Muscle of arm (tissue), 12 donors: ENCODE data around the gene PVR. TPM values are rescaled to one million over a fixed set of nuclear protein-coding genes. Genes with fewer than 3 reads are reported as not detected.
"Not testable (repeated sequence)": the region's sequence is repeated elsewhere in the genome, so short reads cannot be mapped to it uniquely, and the experiment has no call there.

ENCODE experiments used
- DNase-seq: peaks from one replicate; pipeline ENCODE4 v3.0.0-alpha.2; 2013
- polyA plus RNA-seq, 12 donors: library from polyadenylated mRNA; unstranded; fragments of 120-200 nt; gene quantifications; one replicate each; pipeline ENCODE4 v1.2.1, GENCODE V29; 2013; ENCODE audit not compliant: insufficient read length in 12 of 12

Gene PVR
- polyA plus RNA-seq, 12 donors = 19.4 to 28.7 (median 21.1) TPM; not detected in 1

DNA sequence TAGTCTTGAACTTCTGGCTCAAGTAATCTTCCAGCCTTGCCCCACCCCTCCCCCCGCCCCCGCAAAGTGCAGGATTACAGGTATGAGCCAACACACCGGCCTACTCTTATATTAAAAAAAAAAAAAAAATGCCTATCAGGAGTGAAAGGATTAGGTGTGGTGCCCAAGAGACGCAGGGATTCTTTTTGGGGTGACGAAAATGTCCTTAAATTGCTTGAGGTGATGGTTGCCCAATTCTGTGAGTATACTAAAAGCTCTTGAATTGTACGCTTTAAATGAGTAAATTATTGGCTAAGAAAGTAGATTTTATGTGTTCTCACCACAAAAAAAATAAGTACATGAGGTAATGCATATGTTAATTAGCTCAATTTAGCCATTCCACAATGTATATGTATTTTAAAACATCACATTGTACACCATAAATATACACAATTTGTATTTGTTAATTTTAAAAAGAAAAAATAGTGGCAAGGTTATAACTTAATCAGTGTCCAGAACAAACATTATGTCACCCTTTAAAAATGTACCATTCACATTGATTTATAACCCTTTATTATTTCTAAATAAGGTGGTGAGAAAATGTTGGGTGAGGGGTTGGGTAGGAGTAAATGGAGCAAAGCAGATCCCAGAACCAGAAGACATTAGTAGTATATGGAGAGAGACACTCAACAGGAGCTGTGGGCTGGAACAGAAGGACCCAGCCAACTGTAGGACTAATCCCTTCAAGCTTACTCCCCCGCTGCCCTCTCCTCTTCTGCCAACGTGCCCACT lies 26.4 kb upstream of the PVR start:
- no peak for DNase-seq

DNA sequence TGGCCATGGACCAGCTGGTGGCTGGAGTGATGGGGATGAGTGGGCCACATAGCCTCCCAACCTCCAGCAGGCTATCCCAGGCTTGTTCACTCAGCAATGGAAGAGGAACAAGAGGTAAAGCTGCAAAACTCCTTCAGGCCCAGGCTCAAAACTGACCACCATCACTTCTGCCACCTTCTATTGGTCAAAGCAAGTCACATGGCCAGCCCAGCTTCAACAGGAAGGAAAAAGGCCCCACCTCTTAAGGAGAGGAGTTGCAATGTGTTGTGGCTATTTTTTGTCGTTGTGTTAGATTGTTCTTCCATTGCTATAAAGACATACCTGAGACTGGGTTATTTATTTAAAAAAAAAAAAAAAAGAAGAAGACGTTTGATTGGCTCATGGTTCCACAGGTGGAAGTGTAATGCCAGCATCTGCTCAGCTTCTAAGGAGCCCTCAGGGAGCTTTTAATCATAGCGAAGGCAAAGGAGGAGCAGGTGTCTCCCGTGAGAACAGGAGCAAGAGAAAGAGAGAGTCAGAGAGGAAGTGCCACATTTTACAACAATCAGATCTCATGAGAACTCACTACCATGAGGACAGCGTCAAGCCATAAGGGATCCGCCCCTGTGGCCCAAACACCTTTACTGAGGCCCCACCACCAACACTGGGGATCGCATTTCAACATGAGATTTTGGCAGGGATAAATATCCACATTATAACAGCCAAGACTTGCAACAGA lies 24.9 kb upstream of the PVR start:
- DNase-seq = no peak

DNA sequence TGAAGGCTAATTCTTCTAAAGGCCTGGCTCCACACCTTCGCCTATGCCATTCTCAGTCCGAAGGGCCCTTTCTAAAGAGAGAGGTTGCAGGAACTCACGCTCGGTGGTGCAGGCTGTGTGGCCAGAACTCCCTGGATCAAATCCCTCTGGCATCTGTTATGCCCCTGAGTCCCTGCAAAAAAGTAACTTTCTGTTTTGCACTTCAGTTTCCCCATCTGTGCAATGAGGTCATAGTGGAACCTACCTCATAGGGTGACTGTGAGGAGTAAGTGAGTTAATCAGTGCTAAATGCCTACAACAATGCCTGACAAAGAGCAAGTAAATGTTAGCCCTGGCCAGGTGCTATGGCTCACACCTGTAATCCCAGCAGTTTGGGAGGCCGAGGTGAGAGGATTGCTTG lies 23.0 kb upstream of the PVR start:
- no peak for DNase-seq

DNA sequence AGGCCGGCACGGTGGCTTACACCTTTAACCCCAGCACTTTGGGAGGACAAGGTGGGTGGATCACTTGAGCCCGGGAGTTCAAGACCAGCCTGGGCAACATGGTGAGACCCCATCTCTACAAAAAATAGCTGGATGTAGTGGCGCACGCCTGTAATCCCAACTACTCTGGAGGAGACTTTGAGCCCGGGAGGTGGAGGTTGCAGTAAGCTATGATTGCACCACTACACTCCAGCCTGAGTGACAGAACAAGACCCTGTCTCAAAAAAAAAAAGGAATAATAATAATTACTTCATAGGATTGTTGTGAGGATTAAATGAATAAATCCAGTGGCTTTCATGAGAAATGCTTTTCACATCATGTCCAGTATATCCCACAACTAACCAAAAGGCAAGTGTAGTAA lies 22.3 kb upstream of the PVR start:
- no peak for DNase-seq

DNA sequence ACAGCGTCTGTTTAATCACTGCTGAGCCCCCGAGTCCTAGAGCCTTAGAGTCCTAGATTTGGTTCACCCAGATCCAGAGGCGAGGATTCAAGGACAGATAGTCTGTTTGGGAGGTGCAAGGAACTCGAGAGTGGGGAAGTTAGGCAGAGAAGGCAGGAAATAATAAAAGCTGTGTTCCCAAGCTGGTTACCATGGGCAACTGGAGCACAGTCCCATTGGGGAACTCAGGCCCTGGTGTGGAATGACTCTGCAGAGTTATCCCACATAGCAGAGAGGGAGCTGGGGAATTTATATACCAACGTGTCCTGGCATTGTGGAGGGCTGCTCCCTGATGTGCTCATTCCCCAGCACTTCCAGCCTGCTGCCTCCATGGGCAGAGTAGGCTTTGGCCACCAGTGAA lies 20.6 kb upstream of the PVR start:
- no peak for DNase-seq

DNA sequence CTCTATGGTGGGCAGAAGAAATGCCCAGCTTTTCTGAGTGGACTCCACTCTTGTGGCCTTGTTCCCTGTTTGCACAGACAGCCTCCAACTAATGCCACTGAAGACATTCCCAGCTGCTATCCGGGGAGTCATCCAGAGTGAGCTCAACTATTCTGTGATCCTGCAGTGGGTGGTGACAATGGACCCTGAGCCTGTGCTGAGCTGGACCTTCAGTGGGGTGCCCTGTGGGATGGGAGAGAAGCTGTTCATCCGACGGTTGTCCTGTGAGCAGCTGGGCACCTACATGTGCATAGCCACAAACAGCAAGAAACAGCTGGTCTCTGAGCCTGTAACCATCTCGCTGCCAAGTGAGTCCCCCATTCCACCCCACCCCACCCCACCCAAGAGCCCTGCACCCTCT lies 20.1 kb upstream of the PVR start:
- no peak for DNase-seq

DNA sequence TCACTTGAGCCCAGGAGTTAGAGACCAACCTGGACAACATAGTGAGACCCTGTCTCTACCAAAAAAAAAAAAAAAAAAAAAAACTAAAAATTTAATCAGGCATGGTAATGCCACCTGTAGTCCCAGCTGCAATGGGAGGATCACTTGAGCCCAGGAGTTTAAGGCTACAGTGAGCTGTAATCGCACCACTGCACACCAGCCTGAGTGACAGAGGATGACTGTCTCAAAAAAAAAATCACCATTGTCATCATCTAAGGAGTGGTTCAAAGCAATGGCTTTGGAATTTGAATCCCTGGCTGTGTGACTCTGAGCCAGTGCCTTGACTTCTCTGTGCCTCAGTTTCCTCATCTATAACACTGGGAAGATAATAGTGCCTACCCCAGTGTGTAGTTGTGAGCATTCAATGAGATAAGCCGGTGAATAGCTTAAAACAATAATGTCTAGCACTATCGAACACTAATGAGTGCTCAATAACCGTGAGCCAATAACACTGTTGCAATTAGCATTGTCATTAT lies 18.8 kb upstream of the PVR start:
- DNase-seq = no peak

DNA sequence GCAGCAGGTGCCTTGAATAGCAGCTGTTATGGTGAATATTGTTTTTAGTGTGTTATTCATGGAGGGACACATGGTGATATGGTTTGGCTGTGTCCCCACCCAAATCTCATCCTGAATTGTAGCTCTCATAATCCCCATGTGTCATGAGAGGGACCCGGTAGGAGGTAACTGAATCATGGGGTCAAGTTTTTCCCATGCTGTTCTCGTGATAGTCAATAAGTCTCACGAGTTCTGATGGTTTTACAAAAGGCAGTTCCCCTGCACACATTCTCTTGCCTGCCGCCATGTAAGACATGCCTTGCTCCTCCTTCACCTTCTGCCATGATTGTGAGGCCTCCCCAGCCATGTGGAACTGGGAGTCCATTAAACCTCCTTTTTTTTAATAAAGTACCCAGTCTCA lies 18.1 kb upstream of the PVR start:
- not testable (repeated sequence) for DNase-seq

DNA sequence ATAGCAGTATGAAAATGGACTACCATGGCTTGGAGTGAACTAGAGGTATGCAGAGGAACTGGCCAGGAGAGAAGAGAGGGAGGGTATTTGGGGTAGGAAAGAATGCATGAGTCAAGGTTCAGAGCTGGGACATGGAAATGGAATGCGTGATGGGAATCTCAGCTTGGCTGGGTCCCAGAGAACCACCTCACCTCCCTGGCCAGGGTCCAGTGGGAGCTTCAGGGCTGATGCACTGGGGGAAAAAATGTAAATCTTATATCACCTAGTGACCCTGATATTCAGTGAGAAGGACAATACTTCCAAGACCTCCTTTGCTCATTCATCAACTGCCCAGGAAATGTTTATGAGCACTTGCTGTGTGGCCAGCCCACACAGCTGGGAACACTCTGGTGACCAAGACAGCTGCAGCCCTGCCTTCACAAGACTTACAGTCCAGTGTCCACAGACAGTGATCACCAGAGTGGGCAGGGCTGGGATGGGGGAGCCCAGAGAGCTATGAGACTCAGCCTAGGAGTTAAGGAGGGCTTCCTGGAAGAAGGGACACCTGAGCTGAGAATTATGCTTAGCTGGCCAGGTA lies 17.6 kb upstream of the PVR start:
- no peak for DNase-seq

DNA sequence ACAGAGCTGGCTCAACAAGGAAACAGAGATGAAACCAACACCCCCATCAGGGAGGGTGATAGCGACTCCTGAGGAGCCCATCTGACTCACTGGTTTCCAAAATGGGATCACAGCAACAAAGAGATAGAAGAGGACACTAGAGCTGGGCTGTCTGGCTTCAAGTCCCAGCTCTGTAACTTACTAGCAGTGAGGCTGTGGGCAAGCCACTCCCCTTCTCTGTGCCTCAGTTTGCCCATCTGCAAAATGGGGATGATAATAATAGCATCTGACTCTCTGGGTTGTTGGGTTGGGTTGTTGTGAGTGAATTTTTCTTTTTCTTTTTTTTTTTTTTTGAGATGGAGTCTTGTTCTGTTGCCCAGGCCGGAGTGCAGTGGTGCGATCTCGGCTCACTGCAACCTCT lies 16.1 kb upstream of the PVR start:
- DNase-seq = no peak

DNA sequence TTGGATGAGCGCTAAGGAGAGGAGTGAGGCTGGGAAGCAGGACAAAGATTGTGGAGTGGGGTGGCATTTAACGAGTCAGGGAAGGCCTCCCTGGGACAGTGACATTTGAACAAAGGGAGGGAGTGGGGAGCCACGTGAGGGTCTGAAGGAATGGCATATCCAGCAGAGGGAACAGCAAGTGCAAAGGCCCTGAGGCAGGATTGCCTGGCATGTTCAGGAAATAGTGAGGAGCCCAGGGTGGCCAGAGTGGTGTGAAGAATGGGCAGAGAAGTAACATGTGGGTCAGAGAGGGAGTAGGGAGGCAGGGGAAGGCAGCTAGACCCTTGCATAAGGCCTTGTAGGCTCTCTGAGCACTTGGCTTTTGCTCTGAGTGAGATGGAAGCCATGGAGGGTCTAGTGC lies 14.9 kb upstream of the PVR start:
- no peak for DNase-seq

DNA sequence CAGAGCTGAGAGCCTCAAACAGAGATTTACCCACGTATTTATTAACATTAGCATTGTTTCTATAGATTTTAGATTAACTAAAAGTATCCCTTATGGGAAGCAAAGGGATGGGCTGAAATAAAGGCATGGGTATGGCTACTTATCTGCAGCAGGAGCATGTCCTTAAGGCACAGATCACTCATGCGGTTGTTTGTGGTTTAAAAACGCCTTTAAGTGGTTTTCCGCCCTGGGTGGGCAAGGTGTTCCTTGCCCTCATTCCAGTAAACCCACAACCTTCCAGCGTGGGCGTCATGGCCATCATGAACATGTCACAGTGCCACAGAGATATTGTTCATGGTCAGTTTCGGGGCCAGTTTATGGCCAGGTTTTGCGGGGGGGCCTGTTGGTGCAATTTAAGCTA lies 12.1 kb upstream of the PVR start:
- DNase-seq = not testable (repeated sequence)

DNA sequence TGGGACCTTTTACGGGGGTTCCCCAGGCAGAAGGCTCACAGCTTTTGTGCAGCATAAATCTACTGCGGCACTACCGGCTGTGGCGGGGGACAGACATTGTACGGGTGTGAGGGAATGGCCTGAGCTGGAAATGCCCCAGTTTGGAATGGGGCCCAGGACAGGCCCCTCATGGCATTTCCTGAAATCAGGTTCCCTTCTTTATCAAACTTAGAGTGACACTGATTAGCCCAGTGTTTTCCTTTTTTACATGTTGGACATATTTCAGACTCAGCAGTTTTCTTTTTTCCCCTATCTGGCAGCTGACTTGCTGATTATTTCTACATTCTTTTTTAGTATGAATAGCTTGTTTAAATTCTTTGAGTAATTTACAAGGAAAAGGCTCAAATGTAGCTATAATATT lies 9.7 kb upstream of the PVR start:
- not testable (repeated sequence) for DNase-seq

DNA sequence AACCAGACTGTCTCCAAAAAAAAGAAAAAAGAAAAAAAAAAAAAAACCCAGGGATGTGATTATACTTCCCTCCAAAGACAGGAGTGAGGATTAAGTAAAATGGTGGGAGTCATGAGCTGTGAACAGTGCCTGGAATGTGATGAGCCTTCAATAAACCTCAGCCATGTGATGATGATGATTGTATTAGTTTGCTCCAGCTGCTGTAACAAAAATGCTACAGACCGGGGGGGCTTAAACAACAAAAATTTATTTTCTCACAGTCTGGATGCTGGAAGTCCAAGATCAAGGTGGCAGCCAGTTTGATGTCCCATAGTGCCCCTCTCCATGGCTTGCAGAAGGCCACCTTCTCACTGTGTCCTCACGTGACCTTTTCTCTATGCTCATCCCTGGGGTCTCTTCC lies 8.9 kb upstream of the PVR start:
- DNase-seq = no peak

DNA sequence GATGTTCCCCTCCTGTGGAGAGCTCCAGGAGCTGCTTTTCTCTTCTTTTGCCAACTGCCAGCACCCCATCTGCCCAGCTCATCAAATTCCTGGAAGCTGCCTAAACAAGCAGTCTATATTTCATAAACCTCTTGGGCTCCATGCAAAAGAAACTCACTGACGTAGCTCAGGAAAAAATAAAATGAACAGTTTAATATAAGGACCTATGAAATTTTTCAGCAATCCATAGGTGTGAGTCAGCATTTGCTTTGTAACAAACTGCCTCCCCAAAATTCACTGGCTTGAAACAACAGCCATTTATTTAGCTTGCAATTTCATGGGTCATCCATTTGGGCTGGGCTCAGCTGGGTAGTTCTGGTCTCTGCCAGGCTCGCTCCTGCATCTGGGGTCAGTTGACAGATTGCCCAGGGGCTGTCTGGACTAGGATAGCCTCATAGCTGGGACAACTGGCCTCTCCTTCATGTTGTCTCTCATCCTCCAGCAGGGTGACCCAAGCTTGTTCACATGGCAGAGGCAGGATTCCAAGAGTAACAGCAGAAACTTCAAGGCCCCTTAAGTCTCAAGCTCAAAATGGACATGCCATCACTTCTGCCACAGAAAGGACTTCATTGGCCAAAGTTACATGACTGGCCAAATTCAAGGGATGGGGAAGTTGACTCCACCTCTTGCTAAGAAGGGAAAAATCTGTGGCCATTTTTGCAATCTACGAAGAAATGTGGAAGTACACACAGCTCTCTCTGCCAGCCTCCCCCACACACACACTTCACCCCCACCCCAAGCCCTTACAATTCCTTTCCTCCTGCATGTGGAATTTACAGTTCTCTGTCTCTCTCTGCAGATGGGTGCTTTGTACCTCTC lies 7.9 kb upstream of the PVR start:
- no peak for DNase-seq

DNA sequence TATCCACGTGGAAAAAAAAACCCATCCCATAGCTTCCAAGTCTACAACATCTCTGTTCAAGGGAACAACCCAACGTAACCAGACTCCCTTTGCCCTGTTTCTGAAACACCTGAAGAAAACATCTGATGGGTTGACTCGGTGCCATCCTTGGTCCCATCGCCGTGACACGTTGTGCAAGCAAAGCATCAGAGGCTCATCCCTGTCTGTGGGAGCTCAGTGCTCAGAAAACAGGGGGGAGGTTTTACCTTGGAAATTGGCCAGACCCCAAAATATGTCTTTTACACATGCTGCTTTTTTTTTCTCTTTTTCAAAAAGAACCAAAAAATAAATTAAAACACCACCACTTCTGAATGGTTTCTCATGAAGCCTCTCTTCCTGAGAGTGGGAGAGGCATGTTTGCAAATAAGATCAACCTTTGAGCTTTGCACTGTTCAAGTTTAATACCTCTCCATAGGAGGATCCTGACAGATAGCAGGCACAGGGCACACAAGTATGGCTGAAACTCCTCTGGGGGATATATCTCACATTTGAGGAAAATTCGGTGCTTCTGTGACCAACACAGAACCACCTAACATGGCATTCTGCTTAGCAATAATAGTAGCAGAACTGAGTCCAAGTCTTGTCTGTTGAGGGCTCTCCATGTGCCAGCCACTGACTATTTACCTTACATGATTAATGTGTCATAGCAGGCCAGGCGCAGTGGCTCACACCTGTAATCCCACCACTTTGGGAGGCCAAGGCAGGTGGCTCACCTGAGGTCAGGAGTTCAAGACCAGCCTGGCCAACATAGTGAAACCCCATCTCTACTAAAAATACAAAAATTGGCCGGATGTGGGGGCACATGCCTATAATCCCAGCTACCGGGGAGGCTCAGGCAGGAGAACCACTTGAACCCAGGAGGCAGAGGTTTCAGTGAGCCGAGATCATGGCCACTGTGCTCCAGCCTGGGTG lies 7.0 kb upstream of the PVR start:
- no peak for DNase-seq

DNA sequence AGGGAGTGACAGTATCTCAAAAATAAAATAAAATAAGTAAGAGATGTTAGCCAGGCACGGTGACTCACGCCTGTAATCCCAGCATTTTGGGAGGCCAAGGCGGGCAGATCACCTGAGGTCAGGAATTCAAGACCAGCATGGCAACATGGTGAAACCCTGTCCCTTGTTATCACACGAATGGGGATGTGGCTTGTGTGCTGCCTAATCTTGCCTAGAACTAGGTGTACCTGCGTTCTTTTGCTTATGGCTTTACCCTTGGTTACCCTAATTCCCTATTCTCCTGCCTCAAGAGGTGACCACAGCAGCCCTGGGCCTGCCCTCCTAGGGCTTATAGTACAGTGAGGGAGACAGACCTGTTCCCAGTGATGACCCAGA lies 6.3 kb upstream of the PVR start:
- no peak for DNase-seq

DNA sequence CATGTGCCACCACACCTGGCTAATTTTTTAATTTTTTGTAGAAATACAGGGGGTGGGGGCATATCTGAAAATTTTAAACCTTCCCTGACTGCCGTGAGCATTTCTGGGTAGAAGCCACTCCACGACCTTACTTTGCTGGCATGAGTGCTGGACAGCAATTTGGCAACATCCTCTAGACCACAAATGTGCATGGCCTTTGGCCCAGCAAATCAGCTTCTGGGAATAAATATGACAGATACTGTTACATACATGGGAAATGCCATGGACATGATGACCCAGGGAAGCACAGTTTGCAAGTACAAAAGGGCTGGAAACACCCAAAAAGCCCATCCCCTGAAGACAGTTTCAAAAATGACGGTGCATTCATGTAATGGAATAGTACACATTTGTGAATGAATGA lies 3.2 kb upstream of the PVR start:
- DNase-seq = no peak

DNA sequence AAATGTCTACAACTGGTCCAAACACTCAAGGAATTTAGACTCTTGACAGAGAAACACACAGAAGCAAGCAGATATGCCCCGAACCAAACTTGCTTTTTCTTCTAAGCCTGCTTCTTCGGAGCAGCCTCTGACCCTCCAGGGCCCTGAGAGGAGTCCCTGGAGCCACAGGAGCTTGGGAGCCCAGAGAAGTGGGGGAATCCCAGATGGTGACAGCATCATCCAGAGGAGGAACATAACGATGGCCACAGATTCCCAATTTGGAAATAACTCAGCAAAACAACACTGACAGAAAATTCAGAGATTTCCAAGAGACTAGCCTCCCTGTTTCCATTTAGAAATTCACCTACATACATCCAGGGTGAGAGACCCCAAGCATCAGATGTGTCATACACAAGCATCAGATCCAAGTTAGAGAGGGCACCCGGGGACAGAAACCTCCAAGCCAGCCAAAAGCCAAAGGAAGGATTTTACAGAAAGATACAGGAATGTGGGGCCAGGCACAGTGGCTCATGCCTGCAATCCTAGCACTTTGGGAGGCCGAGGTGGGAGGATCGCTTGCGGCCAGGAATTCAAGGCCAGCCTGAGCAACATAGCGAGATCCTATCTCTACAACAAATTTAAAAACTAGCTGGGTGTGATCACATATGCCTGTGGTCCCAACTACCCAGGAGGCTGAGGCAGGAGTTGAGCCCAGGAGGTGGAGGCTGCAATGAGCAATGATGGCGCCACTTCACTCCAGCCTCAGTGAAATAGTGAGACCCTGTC lies 2.0 kb upstream of the PVR start:
- no peak for DNase-seq

DNA sequence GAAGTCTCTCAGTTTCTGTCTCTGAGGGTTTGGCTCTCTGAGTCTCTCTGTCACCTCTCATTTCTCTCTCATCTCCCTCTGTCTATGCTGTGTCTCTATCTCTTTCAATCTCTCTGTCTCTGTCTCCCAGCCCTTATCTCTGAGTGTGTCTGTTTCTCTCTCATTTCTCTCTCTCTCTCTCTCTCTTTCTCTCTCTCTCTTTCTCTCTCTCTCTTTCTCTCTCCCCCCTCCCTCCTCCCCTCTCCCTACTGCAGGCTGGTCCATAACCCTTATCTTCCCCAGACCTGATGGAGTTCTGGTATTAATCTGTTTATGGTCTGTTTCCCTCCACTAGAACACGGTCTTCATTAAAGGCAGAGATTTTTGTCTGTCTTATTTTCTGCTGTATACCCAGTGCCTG lies 1.3 kb upstream of the PVR start:
- DNase-seq = no peak
